ENCODE data around the gene AMOTL1. TPM values are rescaled to one million over a fixed set of nuclear protein-coding genes. Genes with fewer than 3 reads are reported as not detected.

The AMOTL1 gene
- total and polyA plus RNA-seq, 2 donors from 2014 or later: 6.1 to 52.3 TPM

- peaks cover 6 to 31% (median 12%) of the 10 kb centered on the region in 3 donors for H3K36me3 ChIP-seq (ENCODE audit: control insufficient read depth in 2 of 3, insufficient read depth in 3 of 3, low read length in 3 of 3)
Measured at GRCh38 chr11:94860333-94860732, 92.2 kb downstream of the AMOTL1 start.

GRCh38 chr11:94861306-94861845, 93.2 kb downstream of the AMOTL1 start:
- no peak overlapping the region for H3K9ac ChIP-seq (ENCODE audit: low read length in 3 of 3)

More at GRCh38 chr11:94860333-94860732, 92.2 kb downstream of the AMOTL1 start:
- Histone ChIP-seq H3K4me3 (ENCODE audit: low read length in 3 of 3) (no peak overlapping the region), H3K9me3 (ENCODE audit: control insufficient read depth in 2 of 3, insufficient read depth in 1 of 3, low read length in 3 of 3) (no peaks in the 10 kb centered on the region), H3K9ac (ENCODE audit: low read length in 3 of 3) (no peak overlapping the region), H3K27ac (ENCODE audit: low read depth in 2 of 2, low read length in 2 of 2) (no peak overlapping the region), H3K27me3 (ENCODE audit: control insufficient read depth, insufficient read depth, low read length) (no peaks in the 10 kb centered on the region), H3K4me1 (ENCODE audit: control insufficient read depth in 2 of 3, insufficient read depth in 2 of 3, low read depth in 1 of 3, low read length in 3 of 3) (no peaks in the 10 kb centered on the region)
- FAIRE-seq: no peak
- TF ChIP-seq CTCF (IDR thresholded peaks at IDR 0.05; ENCODE audit: borderline replicate concordance, extremely low read depth, insufficient read depth): no peak
- intact Hi-C loops (cut with DNase I): no loop called here
- DNase-seq: no peak

GRCh38 chr11:94862926-94863880, 95.0 kb downstream of the AMOTL1 start:
- intact Hi-C loops (cut with DNase I): no loop called here
- peaks cover 6 to 27% (median 19%) of the 10 kb centered on the region in 3 donors for H3K36me3 ChIP-seq (ENCODE audit: control insufficient read depth in 2 of 3, insufficient read depth in 3 of 3, low read length in 3 of 3)
- no peaks in the 10 kb centered on the region for H3K4me1 ChIP-seq (ENCODE audit: control insufficient read depth in 2 of 3, insufficient read depth in 2 of 3, low read depth in 1 of 3, low read length in 3 of 3)
- no peak overlapping the region for H3K9ac ChIP-seq (ENCODE audit: low read length in 3 of 3)
- H3K27me3 ChIP-seq (ENCODE audit: control insufficient read depth, insufficient read depth, low read length): no peaks in the 10 kb centered on the region
- no peaks in the 10 kb centered on the region for H3K9me3 ChIP-seq (ENCODE audit: control insufficient read depth in 2 of 3, insufficient read depth in 1 of 3, low read length in 3 of 3)
- no peak for TF ChIP-seq CTCF (IDR thresholded peaks at IDR 0.05; ENCODE audit: borderline replicate concordance, extremely low read depth, insufficient read depth)
- DNase-seq: no peak
- no peak overlapping the region for H3K4me3 ChIP-seq (ENCODE audit: low read length in 3 of 3)
- no peak overlapping the region for H3K27ac ChIP-seq (ENCODE audit: low read depth in 2 of 2, low read length in 2 of 2)
- no peak for FAIRE-seq

More at GRCh38 chr11:94861306-94861845, 93.2 kb downstream of the AMOTL1 start:
- intact Hi-C loops (cut with DNase I): no loop called here
- DNase-seq (no peak), FAIRE-seq (no peak)
- peaks cover 6 to 24% (median 17%) of the 10 kb centered on the region in 3 donors for H3K36me3 ChIP-seq (ENCODE audit: control insufficient read depth in 2 of 3, insufficient read depth in 3 of 3, low read length in 3 of 3)
- no peak overlapping the region for H3K4me3 ChIP-seq (ENCODE audit: low read length in 3 of 3)
- H3K4me1 ChIP-seq (ENCODE audit: control insufficient read depth in 2 of 3, insufficient read depth in 2 of 3, low read depth in 1 of 3, low read length in 3 of 3): no peaks in the 10 kb centered on the region
- H3K9me3 ChIP-seq (ENCODE audit: control insufficient read depth in 2 of 3, insufficient read depth in 1 of 3, low read length in 3 of 3): no peaks in the 10 kb centered on the region
- H3K27ac ChIP-seq (ENCODE audit: low read depth in 2 of 2, low read length in 2 of 2): no peak overlapping the region
- no peaks in the 10 kb centered on the region for H3K27me3 ChIP-seq (ENCODE audit: control insufficient read depth, insufficient read depth, low read length)
- no peak for TF ChIP-seq CTCF (IDR thresholded peaks at IDR 0.05; ENCODE audit: borderline replicate concordance, extremely low read depth, insufficient read depth)
